GM12873 (cell line): Measurements from ENCODE around the gene AHDC1.

Source experiments
- CTCF ChIP-seq: IDR thresholded peaks from 2 replicates; pipeline ENCODE4 v1.5.1; 2012; ENCODE audit warnings: low read depth, mild to moderate bottlenecking, moderate library complexity, low read length, control low read depth; ENCODE audit not compliant: insufficient read depth; ENCODE audit errors: missing control alignments

The AHDC1 gene

GRCh38 chr1:27591622-27592021 is 12.3 kb downstream of the AHDC1 start:
- TF ChIP-seq CTCF = no peak

- no peak for TF ChIP-seq CTCF
Observed at GRCh38 chr1:27590917-27591508, 12.9 kb downstream of the AHDC1 start.

GRCh38 chr1:27589841-27590426 is 14.0 kb downstream of the AHDC1 start:
- no peak for TF ChIP-seq CTCF

- no peak for TF ChIP-seq CTCF
Observed at GRCh38 chr1:27589441-27589840, 14.5 kb downstream of the AHDC1 start.

GRCh38 chr1:27588256-27589232 is 15.4 kb downstream of the AHDC1 start:
- no peak for TF ChIP-seq CTCF

GRCh38 chr1:27585684-27586083 is 18.3 kb downstream of the AHDC1 start:
- no peak for TF ChIP-seq CTCF

- no peak for TF ChIP-seq CTCF
Observed at GRCh38 chr1:27584453-27584852, 19.5 kb downstream of the AHDC1 start.
